ENCODE measurements around the gene AKR1D1. TPM values are rescaled to one million over a fixed set of nuclear protein-coding genes. Genes with fewer than 3 reads are reported as not detected.
"Not testable (repeated sequence)": the region's sequence is repeated elsewhere in the genome, so short reads cannot be mapped to it uniquely, and the experiment has no call there.

AKR1D1 gene
- total RNA-seq, 1 experiment from 2014 or later, result not detected

GRCh38 chr7:138142583-138143201 lies 66.4 kb downstream of the AKR1D1 start:
- H3K27ac ChIP-seq (ENCODE audit: low read length), result no peak overlapping the region
- BruUV-seq (replicated peaks), result no TSS peak
- H3K9me2 ChIP-seq (replicated peaks; ENCODE audit: low read length), result no peaks in the 10 kb centered on the region
- intact Hi-C loops (cut with micrococcal nuclease), result no loop called here
- TF ChIP-seq CTCF (conservative IDR thresholded peaks at IDR 0.05; ENCODE audit: low read depth, low read length) (no peak), EZH2phosphoT487 (IDR thresholded peaks at IDR 0.05; ENCODE audit: borderline replicate concordance, low read length) (no peak), EZH2 (IDR thresholded peaks at IDR 0.05; ENCODE audit: low read length, unreplicated experiment) (no peak)
- no peaks in the 10 kb centered on the region for H3K9me3 ChIP-seq (ENCODE audit: low read length)
- no peak overlapping the region for H2AFZ ChIP-seq (ENCODE audit: low read length)
- no peaks in the 10 kb centered on the region for H4K20me1 ChIP-seq (ENCODE audit: low read length)
- no peaks in the 10 kb centered on the region for H3K36me3 ChIP-seq (ENCODE audit: low read depth, low read length)
- no peaks in the 10 kb centered on the region for H3K4me1 ChIP-seq (ENCODE audit: insufficient read depth, low read length)
- DNase-seq, result no peak
- no peak overlapping the region for H3K9ac ChIP-seq (ENCODE audit: low read length)
- no peaks in the 10 kb centered on the region for H3K27me3 ChIP-seq (ENCODE audit: low read length)
- CTCF ChIA-PET, result interaction anchor here (0.7 kb wide), 1 partner anchor 580 kb away, joined by 3 read pairs; no protein-coding TSS in a partner anchor
- ATAC-seq, result no peak
- H3K79me2 ChIP-seq (ENCODE audit: low read length), result no peaks in the 10 kb centered on the region
- no peak overlapping the region for H3K4me3 ChIP-seq (ENCODE audit: low read length)
- H3K4me2 ChIP-seq (ENCODE audit: low read length), result no peak overlapping the region
- POLR2A ChIA-PET (ENCODE audit: unreplicated experiment), result no interaction called here
- no peaks in the 10 kb centered on the region for H3F3A ChIP-seq (ENCODE audit: low read length, unreplicated experiment)

- Histone ChIP-seq H3K9me2 (replicated peaks; ENCODE audit: low read length) (no peaks in the 10 kb centered on the region), H2AFZ (ENCODE audit: low read length) (no peak overlapping the region), H3K4me2 (ENCODE audit: low read length) (no peak overlapping the region), H3F3A (ENCODE audit: low read length, unreplicated experiment) (no peaks in the 10 kb centered on the region), H3K27ac (ENCODE audit: low read length) (no peak overlapping the region), H3K36me3 (ENCODE audit: low read depth, low read length) (no peaks in the 10 kb centered on the region), H3K9me3 (ENCODE audit: low read length) (no peaks in the 10 kb centered on the region), H3K9ac (ENCODE audit: low read length) (no peak overlapping the region), H3K27me3 (ENCODE audit: low read length) (no peaks in the 10 kb centered on the region), H4K20me1 (ENCODE audit: low read length) (no peaks in the 10 kb centered on the region), H3K4me1 (ENCODE audit: insufficient read depth, low read length) (no peaks in the 10 kb centered on the region), H3K79me2 (ENCODE audit: low read length) (no peaks in the 10 kb centered on the region), H3K4me3 (ENCODE audit: low read length) (no peak overlapping the region)
- no peak for TF ChIP-seq CTCF (conservative IDR thresholded peaks at IDR 0.05; ENCODE audit: low read depth, low read length)
- no peak for TF ChIP-seq EZH2phosphoT487 (IDR thresholded peaks at IDR 0.05; ENCODE audit: borderline replicate concordance, low read length)
- TF ChIP-seq EZH2 (IDR thresholded peaks at IDR 0.05; ENCODE audit: low read length, unreplicated experiment), result no peak
- ChIA-PET CTCF (no interaction called here), POLR2A (ENCODE audit: unreplicated experiment) (no interaction called here)
- DNase-seq (no peak), ATAC-seq (no peak)
- no TSS peak for BruUV-seq (replicated peaks)
- intact Hi-C loops (cut with micrococcal nuclease), result no loop called here
These were observed 68.7 kb downstream of the AKR1D1 start for GRCh38 chr7:138144958-138145357.

- DNase-seq; H2AFZ ChIP-seq (ENCODE audit: low read length); H3K79me2 ChIP-seq (ENCODE audit: low read length); H3K9me3 ChIP-seq (ENCODE audit: low read length); H3K27ac ChIP-seq (ENCODE audit: low read length); H3K4me3 ChIP-seq (ENCODE audit: low read length); ATAC-seq; H3F3A ChIP-seq (ENCODE audit: low read length, unreplicated experiment); H4K20me1 ChIP-seq (ENCODE audit: low read length); H3K27me3 ChIP-seq (ENCODE audit: low read length); H3K4me2 ChIP-seq (ENCODE audit: low read length); H3K9ac ChIP-seq (ENCODE audit: low read length); H3K4me1 ChIP-seq (ENCODE audit: insufficient read depth, low read length); H3K9me2 ChIP-seq (replicated peaks; ENCODE audit: low read length); POLR2A ChIA-PET (ENCODE audit: unreplicated experiment); H3K36me3 ChIP-seq (ENCODE audit: low read depth, low read length); intact Hi-C loops (cut with micrococcal nuclease); BruUV-seq (replicated peaks): not testable (repeated sequence)
- CTCF ChIA-PET, result interaction anchor here (0.5 kb wide), 1 partner anchor 243 kb away, joined by 4 read pairs; no protein-coding TSS in a partner anchor
These were observed 70.0 kb downstream of the AKR1D1 start for GRCh38 chr7:138146221-138146620.

- H3F3A ChIP-seq (ENCODE audit: low read length, unreplicated experiment); H3K4me3 ChIP-seq (ENCODE audit: low read length); DNase-seq; H3K9me3 ChIP-seq (ENCODE audit: low read length); POLR2A ChIA-PET (ENCODE audit: unreplicated experiment); H2AFZ ChIP-seq (ENCODE audit: low read length); BruUV-seq (replicated peaks); H3K9ac ChIP-seq (ENCODE audit: low read length); H3K27me3 ChIP-seq (ENCODE audit: low read length); ATAC-seq; H3K4me2 ChIP-seq (ENCODE audit: low read length); H3K27ac ChIP-seq (ENCODE audit: low read length); H3K36me3 ChIP-seq (ENCODE audit: low read depth, low read length); H3K9me2 ChIP-seq (replicated peaks; ENCODE audit: low read length); H3K79me2 ChIP-seq (ENCODE audit: low read length); H4K20me1 ChIP-seq (ENCODE audit: low read length); intact Hi-C loops (cut with micrococcal nuclease); H3K4me1 ChIP-seq (ENCODE audit: insufficient read depth, low read length): not testable (repeated sequence)
- CTCF ChIA-PET, result interaction anchor here (0.5 kb wide), 1 partner anchor 244 kb away, joined by 4 read pairs; no protein-coding TSS in a partner anchor
These were observed 70.8 kb downstream of the AKR1D1 start for GRCh38 chr7:138146757-138147734.
